GM12801 (cell line): ENCODE measurements around the gene NRG2.

Experiments
- TF ChIP-seq, protein P1 (sequence below): IDR thresholded peaks from one replicate; pipeline ENCODE4 v1.5.1; 2011; ENCODE audit warnings: control low read depth; ENCODE audit not compliant: insufficient read length; ENCODE audit errors: extremely low read depth

Gene NRG2

DNA sequence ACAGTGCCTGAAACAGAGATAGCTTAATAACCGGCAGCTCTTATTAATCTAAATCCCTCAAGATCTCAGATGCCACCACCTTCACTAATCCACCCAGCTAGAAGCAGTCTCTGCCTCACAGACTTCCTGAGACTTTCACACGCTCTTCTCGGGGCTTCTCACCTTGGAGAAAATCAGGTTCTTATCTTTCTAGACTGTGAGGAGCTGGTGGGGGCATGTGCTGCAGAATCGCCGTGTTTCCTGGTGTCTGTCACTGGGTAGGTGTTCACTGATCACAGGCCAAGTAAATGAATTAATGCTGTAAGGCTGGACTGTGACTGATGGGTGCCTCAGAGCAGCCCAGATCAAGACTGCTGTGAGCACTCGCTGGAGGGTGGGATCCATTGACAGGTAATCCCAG, 145.8 kb downstream of the NRG2 start:
- TF ChIP-seq, protein P1, sequence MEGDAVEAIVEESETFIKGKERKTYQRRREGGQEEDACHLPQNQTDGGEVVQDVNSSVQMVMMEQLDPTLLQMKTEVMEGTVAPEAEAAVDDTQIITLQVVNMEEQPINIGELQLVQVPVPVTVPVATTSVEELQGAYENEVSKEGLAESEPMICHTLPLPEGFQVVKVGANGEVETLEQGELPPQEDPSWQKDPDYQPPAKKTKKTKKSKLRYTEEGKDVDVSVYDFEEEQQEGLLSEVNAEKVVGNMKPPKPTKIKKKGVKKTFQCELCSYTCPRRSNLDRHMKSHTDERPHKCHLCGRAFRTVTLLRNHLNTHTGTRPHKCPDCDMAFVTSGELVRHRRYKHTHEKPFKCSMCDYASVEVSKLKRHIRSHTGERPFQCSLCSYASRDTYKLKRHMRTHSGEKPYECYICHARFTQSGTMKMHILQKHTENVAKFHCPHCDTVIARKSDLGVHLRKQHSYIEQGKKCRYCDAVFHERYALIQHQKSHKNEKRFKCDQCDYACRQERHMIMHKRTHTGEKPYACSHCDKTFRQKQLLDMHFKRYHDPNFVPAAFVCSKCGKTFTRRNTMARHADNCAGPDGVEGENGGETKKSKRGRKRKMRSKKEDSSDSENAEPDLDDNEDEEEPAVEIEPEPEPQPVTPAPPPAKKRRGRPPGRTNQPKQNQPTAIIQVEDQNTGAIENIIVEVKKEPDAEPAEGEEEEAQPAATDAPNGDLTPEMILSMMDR: no peak

DNA sequence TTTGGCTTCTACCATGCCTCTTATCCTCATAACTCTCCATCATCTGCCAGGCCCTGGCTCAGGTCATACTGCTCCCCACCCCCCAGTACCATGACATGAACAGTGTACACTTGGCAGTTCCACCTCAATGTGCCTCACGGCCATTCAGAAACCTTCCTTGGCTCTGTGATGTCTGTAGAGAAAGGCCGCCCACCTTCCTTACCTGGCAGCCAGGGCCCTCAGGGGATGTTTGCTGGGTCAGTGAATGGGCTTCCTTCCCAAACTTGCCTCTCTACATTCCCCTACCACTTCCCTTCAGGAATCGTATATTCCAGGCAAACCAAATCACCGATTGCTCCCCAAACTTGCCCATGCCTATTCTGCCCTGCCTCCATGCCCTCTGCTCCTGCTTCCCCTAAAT, 146.4 kb downstream of the NRG2 start:
- TF ChIP-seq, protein P1: no peak

DNA sequence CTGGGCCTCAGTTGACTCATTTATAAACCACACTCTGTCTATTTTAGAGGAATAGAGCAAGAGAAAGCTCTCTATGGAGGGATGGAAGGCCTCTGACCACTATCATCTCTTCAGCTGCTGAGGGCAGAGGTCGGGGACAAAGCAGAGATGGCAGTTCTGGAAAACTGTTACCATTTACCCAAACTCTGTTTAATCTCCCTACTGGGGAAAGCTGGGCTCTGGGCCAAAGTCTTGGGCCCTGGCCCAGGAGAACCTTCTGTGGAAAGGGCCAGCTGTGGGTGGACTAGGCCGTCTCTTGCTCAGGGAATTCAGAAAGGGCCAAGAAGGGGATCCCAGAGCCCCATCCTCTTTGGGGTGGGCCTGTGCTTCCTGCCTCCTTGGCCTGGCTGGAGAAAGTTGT, 147.5 kb downstream of the NRG2 start:
- TF ChIP-seq, protein P1: no peak

DNA sequence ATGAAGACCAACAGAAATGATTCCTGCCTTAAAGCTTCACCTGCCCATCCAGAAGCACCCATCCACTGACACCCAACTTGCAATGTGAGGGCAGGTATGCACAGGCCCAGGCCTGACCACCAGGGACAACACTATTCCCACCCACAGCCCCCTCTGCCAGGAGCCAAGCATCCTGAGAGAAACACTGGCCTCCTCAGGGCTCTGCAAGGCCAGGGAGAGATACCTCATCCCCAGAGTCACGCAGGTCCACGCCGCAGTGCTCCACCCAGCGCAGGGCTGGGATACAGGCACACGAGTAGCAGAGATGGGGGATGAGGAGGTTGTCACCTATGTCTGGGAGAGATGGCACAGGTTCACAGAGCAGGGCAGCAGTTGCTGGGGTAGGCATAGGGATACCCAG, 148.1 kb downstream of the NRG2 start:
- TF ChIP-seq, protein P1: no peak

DNA sequence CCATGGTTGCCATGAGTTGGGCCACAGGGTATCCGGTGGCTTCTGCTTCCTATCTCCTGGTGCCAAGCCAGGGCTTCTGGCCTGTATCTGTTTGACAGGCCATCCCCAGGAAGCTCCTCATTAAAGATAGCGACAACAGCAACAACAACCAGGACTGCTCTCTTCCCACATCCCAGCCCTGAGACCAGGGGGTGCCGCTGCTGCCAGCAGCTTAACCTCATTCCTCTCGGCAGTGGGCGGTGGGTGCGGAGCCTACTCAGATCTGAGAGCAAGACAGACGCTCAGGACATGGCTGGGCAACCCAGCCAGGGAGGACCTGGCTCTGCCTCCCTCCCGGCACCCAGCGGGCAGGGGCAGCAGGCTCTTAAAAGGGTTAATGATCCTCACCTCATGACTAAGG, 149.2 kb downstream of the NRG2 start:
- TF ChIP-seq, protein P1: no peak

DNA sequence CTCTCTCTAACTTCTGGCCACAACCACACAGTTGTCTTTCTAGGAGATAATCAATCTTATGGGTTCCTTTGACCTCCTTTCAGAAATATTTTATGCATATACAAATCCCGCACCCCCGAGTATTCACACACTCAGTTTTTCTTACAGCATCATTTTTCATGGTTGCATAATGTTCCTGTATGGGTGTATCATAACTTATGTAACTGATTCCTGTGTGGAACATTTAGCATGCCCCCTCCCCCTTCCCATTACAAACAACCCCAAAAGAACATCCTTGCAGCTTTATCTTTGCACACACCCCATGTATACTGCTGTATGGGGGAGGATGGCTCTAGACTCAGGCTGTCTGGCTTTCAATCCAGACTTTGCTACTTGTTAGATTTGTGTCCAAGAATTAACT, 153.7 kb downstream of the NRG2 start:
- TF ChIP-seq, protein P1: no peak

DNA sequence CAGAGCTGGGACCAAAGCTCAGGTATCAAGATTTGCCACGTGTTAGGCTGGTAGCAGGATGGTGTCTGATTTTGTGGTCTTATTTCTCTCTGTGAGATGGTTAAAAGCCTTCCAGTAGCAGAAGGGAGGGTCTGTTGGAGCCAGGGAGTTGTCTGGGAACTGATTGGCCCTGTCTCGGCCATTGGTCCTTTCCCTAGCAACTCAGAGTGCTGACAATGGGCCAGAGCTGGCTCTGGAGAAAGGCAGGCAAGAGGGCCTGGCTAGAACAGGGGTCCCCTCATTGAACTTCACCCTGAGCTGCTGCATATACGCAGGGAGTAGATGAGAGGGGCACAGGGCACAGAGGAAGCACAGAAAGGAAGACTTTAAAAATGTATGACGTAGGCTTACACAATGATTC, 154.7 kb downstream of the NRG2 start:
- TF ChIP-seq, protein P1: no peak

DNA sequence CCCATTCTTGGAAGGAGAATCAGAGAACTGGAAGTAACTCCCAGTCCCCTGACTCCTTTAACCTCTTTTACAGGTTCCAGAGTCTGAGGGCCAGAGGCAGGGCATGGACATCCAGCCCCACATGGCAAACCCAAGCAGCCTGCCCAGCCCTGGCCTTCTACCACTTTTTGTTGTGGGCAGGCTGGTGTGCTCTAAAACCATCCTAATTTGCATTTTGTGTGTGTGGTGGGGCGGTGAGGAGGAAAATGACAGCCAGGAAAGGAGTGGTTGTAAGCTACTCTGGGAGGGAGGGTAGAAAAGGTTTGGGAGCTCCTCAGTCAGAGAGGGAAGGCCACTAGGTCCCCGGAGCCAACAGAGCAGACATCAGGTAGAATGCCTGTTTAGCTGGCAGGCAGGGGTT, 156.9 kb downstream of the NRG2 start:
- TF ChIP-seq, protein P1: no peak
